Ishikawa (cell line): ENCODE results near the gene MECP2.

ENCODE experiments used
- CEBPB ChIP-seq: IDR thresholded peaks from 2 replicates; pipeline ENCODE4 v1.6.1; 2012
- CREB1 ChIP-seq: IDR thresholded peaks from 2 replicates; pipeline ENCODE4 v1.6.1; 2012; ENCODE audit warnings: low read depth
- EGR1 ChIP-seq: IDR thresholded peaks from 2 replicates; pipeline ENCODE4 v1.6.1; 2012
- EP300 ChIP-seq: IDR thresholded peaks from 2 replicates; pipeline ENCODE4 v1.6.1; 2012; ENCODE audit warnings: borderline replicate concordance
- FOXM1 ChIP-seq: IDR thresholded peaks from 2 replicates; pipeline ENCODE4 v1.6.1; 2012; ENCODE audit warnings: low read depth, borderline replicate concordance
- NFIC ChIP-seq: IDR thresholded peaks from 2 replicates; pipeline ENCODE4 v1.6.1; 2012
- RAD21 ChIP-seq: IDR thresholded peaks from 2 replicates; pipeline ENCODE4 v1.6.1; 2012; ENCODE audit warnings: low read depth
- TAF1 ChIP-seq: IDR thresholded peaks from 2 replicates; pipeline ENCODE4 v1.6.1; 2012; ENCODE audit warnings: low read depth, mild to moderate bottlenecking
- TCF12 ChIP-seq: IDR thresholded peaks from 2 replicates; pipeline ENCODE4 v1.6.1; 2012; ENCODE audit warnings: low read depth
- TEAD4 ChIP-seq: IDR thresholded peaks from 2 replicates; pipeline ENCODE4 v1.6.1; 2012
- YY1 ChIP-seq: IDR thresholded peaks from 2 replicates; pipeline ENCODE4 v1.6.1; 2012; ENCODE audit warnings: low read depth
- ZBTB7A ChIP-seq: IDR thresholded peaks from 2 replicates; pipeline ENCODE4 v1.6.1; 2012; ENCODE audit warnings: low read depth
- TF ChIP-seq, protein P1 (sequence below): IDR thresholded peaks from 2 replicates; pipeline ENCODE4 v1.6.1; 2012
- TF ChIP-seq, protein P2 (sequence below): IDR thresholded peaks from 2 replicates; pipeline ENCODE4 v1.6.1; 2012
- TF ChIP-seq, protein P3 (sequence below): IDR thresholded peaks from 2 replicates; pipeline ENCODE4 v1.6.1; 2012; ENCODE audit warnings: low read depth, mild to moderate bottlenecking

Gene MECP2

DNA sequence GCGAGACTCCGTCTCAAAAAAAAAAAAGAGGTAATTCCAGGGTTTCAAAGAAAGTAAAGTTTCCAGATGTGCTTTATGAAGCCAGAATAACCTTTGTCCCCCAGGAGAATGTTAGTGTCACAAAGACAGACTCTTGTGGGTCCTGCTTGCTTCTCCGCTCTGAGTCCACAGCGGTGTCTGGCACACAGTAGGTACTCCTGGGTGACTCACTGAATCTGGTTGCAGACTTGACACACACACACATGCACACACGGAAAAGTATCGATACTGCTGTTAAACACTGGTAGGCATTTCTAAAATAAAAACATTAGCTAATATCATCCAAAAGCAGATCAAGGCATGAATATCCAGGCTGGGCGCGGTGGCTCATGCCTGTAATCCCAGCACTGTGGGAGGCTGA lies 102.0 kb downstream of the MECP2 start:
- no peak for TF ChIP-seq EP300
- no peak for TF ChIP-seq TCF12
- TF ChIP-seq, protein P1, sequence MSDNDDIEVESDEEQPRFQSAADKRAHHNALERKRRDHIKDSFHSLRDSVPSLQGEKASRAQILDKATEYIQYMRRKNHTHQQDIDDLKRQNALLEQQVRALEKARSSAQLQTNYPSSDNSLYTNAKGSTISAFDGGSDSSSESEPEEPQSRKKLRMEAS: no peak
- TF ChIP-seq YY1: no peak
- TF ChIP-seq FOXM1: no peak
- TF ChIP-seq ZBTB7A: no peak
- no peak for TF ChIP-seq EGR1
- TF ChIP-seq, protein P2, sequence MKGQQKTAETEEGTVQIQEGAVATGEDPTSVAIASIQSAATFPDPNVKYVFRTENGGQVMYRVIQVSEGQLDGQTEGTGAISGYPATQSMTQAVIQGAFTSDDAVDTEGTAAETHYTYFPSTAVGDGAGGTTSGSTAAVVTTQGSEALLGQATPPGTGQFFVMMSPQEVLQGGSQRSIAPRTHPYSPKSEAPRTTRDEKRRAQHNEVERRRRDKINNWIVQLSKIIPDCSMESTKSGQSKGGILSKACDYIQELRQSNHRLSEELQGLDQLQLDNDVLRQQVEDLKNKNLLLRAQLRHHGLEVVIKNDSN: no peak
- TF ChIP-seq CREB1: no peak

DNA sequence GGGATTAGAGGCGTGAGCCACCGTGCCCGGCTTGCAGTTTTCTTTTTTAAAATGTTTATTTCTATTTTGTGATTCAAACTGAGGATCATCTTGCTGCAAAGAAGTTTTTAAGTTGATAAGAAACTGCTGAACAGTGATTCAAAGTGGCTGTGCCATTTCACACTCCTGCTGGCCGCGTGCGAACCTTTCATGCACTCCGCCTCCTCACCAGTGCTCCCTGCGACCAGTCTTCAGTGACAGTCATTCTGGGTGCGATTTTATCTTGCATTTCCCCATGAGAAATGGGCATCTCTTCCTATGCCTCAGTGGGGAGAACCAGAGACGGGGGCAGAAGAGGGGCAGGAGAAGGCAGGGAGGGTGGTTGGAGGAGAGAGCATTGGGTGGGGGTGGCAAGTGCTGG lies 103.5 kb downstream of the MECP2 start:
- TF ChIP-seq EP300: no peak

DNA sequence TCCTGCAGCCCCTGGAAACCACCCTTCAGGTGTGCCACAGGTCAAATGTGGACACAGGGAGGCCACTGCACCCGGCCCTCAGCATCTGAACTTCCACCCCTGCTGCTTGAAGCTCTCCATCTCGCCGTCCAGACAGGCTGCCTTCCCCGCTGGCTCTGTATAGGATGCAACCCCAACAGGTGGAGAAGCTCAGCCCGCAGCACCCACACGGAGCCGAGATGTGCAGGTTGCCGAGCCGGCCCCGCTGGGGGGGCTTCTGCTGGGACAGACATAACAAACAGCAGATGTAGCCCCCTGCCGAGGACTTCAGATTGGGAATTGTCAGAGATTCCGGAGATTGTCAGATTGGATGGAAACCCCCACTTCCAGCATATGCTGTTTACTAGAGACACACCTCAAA lies 104.4 kb downstream of the MECP2 start:
- no peak for TF ChIP-seq CEBPB

DNA sequence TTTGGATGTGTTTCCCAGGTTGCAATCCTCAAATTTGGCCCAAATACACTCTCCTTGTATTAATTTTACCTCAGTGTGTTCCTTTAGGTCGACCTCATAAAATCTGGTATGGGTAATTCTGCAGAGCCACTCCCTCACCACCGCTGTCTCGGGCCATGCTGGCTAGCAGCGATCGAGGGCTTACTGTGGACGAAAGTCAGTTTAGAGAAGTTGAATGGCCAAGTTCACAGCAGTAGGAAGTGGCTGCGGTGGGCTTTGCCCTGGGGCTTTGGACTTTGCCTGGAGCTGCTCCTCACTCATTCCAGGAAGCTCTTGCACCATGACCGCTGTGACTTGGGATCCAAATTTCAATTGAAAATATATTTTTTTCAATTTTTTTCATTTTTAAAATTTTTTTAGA lies 105.3 kb downstream of the MECP2 start:
- TF ChIP-seq FOXM1 (no peak), TCF12 (no peak), CREB1 (no peak), RAD21 (no peak), NFIC (no peak), TEAD4 (no peak), TAF1 (no peak), CEBPB (no peak), ZBTB7A (no peak), YY1 (no peak), EP300 (no peak), EGR1 (no peak)
- TF ChIP-seq, protein P2: no peak
- TF ChIP-seq, protein P3, sequence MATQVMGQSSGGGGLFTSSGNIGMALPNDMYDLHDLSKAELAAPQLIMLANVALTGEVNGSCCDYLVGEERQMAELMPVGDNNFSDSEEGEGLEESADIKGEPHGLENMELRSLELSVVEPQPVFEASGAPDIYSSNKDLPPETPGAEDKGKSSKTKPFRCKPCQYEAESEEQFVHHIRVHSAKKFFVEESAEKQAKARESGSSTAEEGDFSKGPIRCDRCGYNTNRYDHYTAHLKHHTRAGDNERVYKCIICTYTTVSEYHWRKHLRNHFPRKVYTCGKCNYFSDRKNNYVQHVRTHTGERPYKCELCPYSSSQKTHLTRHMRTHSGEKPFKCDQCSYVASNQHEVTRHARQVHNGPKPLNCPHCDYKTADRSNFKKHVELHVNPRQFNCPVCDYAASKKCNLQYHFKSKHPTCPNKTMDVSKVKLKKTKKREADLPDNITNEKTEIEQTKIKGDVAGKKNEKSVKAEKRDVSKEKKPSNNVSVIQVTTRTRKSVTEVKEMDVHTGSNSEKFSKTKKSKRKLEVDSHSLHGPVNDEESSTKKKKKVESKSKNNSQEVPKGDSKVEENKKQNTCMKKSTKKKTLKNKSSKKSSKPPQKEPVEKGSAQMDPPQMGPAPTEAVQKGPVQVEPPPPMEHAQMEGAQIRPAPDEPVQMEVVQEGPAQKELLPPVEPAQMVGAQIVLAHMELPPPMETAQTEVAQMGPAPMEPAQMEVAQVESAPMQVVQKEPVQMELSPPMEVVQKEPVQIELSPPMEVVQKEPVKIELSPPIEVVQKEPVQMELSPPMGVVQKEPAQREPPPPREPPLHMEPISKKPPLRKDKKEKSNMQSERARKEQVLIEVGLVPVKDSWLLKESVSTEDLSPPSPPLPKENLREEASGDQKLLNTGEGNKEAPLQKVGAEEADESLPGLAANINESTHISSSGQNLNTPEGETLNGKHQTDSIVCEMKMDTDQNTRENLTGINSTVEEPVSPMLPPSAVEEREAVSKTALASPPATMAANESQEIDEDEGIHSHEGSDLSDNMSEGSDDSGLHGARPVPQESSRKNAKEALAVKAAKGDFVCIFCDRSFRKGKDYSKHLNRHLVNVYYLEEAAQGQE: no peak
- TF ChIP-seq, protein P1: no peak

DNA sequence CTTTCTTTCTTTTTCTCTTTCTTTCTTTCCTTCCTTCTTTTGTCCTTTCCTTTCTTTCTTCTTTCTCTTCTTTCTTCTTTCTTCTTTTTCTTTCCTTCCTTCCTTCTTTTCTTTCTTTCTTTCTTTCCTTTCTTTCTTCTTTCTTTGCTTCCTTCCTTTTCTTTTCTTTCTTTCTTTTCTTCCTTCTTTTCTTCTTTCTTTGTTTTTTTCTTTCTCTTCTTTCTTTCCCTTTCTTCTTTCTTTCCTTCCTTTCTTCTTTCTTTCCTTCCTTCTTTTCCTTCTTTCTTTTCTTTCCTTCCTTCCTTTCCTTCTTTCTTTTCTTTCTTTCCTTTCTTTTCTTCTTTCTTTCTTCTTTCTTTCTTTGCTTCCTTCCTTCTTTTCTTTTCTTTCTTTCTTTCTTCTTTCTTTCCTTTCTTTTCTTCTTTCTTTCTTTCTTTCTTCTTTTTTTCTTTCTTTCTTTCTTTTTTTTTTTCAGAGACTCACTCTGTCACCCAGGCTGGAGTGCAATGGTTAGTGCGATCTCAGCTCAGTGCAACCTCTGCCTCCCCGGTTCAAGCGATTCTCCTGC lies 106.4 kb downstream of the MECP2 start:
- TF ChIP-seq FOXM1 (no peak), EP300 (no peak), ZBTB7A (no peak), CEBPB (no peak), EGR1 (no peak), TCF12 (no peak), CREB1 (no peak), TEAD4 (no peak), NFIC (no peak), RAD21 (no peak), TAF1 (no peak), YY1 (no peak)
- TF ChIP-seq, protein P3: no peak
- TF ChIP-seq, protein P1: no peak
- TF ChIP-seq, protein P2: no peak

DNA sequence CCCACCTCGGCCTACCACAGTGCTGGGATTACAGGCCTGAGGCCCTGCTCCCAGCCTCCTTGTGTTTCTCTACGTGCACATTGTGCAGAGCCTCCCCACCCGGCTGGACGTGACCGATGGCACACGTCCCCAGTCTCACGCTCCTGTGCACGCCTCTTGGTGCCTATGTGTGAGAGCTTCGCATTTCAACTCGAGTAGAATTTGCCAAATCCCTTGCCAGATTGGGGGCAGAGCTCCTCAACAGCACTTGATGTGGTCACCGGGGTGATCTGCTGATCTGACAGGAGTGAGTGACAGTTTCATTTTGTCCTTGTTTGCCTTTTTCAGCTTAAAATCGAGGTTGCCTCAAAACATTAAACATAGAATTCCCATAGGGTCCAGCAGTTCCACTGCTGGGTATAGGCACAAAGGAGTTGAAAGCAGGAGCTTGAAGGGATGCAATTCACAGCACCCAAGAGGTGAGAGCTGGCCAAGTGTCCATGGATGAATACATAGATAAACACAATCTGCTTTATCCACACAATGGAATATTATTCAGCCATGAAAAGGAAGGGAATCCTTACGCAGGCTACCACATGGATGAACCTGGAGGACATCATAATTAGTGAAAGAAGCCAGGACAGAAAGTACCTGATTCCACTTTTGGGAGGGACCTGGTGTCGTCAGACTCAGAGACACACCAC lies 107.4 kb downstream of the MECP2 start:
- TF ChIP-seq, protein P1: no peak
- no peak for TF ChIP-seq TCF12
- no peak for TF ChIP-seq ZBTB7A
- TF ChIP-seq RAD21: no peak
- TF ChIP-seq EGR1: no peak
- TF ChIP-seq TEAD4: no peak
- TF ChIP-seq, protein P2: no peak
- TF ChIP-seq NFIC: no peak
- TF ChIP-seq CEBPB: no peak
- TF ChIP-seq, protein P3: no peak
- TF ChIP-seq EP300: no peak
- TF ChIP-seq CREB1: no peak
- no peak for TF ChIP-seq YY1
- TF ChIP-seq TAF1: no peak
- TF ChIP-seq FOXM1: no peak
